ENCODE measurements around the gene SST. TPM values are rescaled to one million over a fixed set of nuclear protein-coding genes. Genes with fewer than 3 reads are reported as not detected.
"Not testable (repeated sequence)": the region's sequence is repeated elsewhere in the genome, so short reads cannot be mapped to it uniquely, and the experiment has no call there.

Gene SST
- total RNA-seq, 3 donors from 2014 or later = not detected

DNA sequence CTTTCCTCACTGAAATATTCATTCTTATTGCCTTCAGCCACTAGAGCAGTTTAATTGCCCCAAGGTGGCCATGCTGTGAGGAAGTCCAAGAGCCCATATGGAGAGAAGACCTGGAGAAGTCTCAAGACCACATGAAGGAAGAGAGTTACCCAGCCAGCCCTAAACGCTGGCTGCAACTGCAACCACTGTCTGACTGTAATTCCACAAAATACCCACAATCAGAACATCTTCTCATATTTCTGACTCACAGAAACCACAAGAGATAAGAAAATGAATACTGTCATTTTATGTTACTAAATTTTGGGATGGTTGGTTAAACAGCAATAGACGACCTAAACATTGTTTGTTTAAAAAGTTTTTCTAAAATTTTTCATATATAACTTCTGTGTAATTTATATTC is 14.7 kb upstream of the SST start:
- DNase-seq (ENCODE audit: low spot score in 2 of 2) = no peak
- Histone ChIP-seq H3K9me3 (peaks cover 9% of the 10 kb centered on the region in 2 donors), H3K27ac (no peak overlapping the region), H3K27me3 (no peaks in the 10 kb centered on the region), H3K4me3 (no peak overlapping the region), H3K36me3 (no peaks in the 10 kb centered on the region), H3K4me1 (no peaks in the 10 kb centered on the region)
- intact Hi-C loops (cut with DNase I; ENCODE audit: low total_unique reads) = loop anchor here (10.0 kb wide), 1 partner anchor 370 kb away; no protein-coding TSS in a partner anchor
- TF ChIP-seq POLR2A (IDR thresholded peaks at IDR 0.05) (no peak), POLR2AphosphoS5 (IDR thresholded peaks at IDR 0.05) (no peak)
- TF ChIP-seq, protein P1, sequence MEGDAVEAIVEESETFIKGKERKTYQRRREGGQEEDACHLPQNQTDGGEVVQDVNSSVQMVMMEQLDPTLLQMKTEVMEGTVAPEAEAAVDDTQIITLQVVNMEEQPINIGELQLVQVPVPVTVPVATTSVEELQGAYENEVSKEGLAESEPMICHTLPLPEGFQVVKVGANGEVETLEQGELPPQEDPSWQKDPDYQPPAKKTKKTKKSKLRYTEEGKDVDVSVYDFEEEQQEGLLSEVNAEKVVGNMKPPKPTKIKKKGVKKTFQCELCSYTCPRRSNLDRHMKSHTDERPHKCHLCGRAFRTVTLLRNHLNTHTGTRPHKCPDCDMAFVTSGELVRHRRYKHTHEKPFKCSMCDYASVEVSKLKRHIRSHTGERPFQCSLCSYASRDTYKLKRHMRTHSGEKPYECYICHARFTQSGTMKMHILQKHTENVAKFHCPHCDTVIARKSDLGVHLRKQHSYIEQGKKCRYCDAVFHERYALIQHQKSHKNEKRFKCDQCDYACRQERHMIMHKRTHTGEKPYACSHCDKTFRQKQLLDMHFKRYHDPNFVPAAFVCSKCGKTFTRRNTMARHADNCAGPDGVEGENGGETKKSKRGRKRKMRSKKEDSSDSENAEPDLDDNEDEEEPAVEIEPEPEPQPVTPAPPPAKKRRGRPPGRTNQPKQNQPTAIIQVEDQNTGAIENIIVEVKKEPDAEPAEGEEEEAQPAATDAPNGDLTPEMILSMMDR (IDR thresholded peaks at IDR 0.05) = no peak

DNA sequence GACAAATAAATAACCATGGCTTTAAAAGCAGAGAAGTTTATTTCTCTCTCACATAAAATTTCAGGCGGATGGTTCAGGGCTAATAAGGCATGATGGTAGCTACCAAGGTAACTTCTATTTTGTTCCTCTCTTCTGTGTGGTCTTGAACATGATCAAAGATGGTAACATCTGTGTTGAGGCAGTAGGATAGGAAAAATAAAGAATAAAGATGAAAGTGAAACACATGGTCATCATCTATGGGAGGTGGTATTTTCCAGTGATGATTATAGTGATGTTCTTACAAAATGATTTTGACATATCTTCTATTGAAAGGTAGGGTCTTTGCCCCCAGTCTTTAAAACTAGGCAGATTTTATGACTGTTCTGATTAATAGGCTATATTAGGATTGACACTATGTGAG is 14.2 kb upstream of the SST start:
- H3K27ac ChIP-seq = no peak overlapping the region
- no peaks in the 10 kb centered on the region for H3K27me3 ChIP-seq
- intact Hi-C loops (cut with DNase I; ENCODE audit: low total_unique reads) = loop anchor here (10.0 kb wide), 1 partner anchor 370 kb away; no protein-coding TSS in a partner anchor
- H3K4me3 ChIP-seq = no peak overlapping the region
- H3K36me3 ChIP-seq = no peaks in the 10 kb centered on the region
- DNase-seq (ENCODE audit: low spot score in 2 of 2) = no peak
- TF ChIP-seq POLR2A (IDR thresholded peaks at IDR 0.05) (no peak), POLR2AphosphoS5 (IDR thresholded peaks at IDR 0.05) (no peak)
- TF ChIP-seq, protein P1 (IDR thresholded peaks at IDR 0.05) = no peak
- peaks cover 9% of the 10 kb centered on the region in 2 donors for H3K9me3 ChIP-seq
- no peaks in the 10 kb centered on the region for H3K4me1 ChIP-seq

DNA sequence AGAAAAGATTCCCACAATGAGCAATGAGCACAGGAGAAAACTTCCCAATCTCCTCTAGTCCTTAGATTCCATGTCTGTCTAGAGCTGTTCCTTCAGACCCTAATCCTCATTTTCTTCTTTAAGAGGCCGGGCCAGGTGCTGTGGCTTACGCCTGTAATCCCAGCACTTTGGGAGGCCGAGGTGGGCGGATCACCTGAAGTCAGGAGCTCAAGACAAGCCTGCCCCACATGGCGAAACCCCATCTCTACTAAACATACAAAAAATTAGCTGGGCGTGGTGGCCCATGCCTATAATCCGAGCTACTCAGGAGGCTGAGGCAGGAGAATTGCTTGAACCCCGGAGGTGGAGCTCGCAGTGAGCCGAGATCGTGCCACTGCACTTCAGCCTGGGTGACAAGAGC is 11.6 kb upstream of the SST start:
- H3K27ac ChIP-seq; DNase-seq (ENCODE audit: low spot score in 2 of 2); H3K4me1 ChIP-seq; H3K36me3 ChIP-seq; H3K27me3 ChIP-seq; H3K9me3 ChIP-seq; H3K4me3 ChIP-seq: not testable (repeated sequence)
- intact Hi-C loops (cut with DNase I; ENCODE audit: low total_unique reads) = loop anchor here (10.0 kb wide), 1 partner anchor 367 kb away; no protein-coding TSS in a partner anchor

DNA sequence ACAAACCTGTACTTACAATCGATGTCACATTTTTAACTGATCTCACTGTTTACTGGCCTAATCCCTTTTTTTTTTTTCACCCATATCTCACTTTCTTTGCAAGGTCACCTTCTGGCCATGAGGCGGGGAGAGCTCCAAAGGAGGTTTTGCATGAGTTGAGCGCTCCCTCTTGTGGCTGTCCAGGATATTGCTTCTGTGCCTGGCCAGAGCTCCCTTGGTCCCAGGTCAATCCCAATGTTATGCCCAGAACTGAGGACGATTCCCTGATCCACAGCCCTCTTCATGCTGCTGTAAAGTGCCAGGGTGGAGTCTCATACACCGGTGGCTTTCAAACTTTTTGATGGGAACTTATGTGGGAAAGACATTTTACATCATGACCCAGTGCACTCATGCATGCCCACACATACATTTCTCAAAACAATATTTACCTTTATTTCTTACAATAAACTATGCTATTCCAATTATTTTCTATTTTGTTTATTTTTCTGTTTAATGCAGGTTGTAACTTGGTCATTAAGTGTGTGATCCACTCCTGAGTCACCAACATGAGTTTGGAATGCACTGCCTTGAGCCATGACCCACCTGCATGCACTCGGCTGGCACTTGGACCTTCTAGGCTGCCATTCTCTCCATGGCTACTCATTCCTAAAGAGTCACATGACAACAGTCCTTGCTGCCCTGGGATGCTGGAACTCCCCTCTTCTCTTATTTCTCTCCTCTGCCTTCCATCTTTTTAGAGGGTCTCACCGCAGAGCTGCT is 9.6 kb upstream of the SST start:
- no peaks in the 10 kb centered on the region for H3K4me1 ChIP-seq
- intact Hi-C loops (cut with DNase I; ENCODE audit: low total_unique reads) = loop anchor here (2.0 to 10.0 kb wide), 3 partner anchors 71 to 455 kb away; no protein-coding TSS in a partner anchor
- no peaks in the 10 kb centered on the region for H3K36me3 ChIP-seq
- no peaks in the 10 kb centered on the region for H3K9me3 ChIP-seq
- H3K27ac ChIP-seq = no peak overlapping the region
- no peak overlapping the region for H3K4me3 ChIP-seq
- peak; percentile 57 to 74 for DNase-seq (ENCODE audit: low spot score in 2 of 2)
- H3K27me3 ChIP-seq = no peaks in the 10 kb centered on the region
- no peak for TF ChIP-seq POLR2AphosphoS5 (IDR thresholded peaks at IDR 0.05)
- TF ChIP-seq, protein P1 (IDR thresholded peaks at IDR 0.05) = peak; percentile 88 to 92 (median 90)

DNA sequence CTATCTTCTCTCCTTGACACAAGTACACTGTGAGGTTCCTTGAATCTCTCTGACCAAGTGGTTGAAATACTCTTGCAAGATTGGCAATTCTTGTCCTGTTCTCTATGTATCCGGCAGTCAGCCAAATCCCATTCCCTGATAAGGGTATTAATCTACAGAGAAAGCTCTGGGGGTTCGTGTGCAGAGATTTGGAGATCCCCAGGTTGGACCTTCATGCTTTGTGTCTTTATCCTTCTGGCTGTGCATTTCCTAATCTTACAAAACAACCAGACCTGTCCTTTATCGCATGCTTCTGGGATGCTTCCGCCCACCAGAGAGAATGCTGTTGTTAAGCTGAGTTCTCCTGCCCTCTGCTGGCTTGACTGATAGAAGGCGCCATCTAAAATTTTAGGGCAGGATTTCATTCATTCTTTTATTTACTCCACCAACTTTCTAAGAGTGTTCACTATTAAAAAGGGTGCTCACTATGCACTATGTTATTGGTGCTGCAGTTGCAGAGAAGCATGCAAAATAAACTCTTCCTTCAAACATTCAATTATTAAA is 8.6 kb upstream of the SST start:
- Histone ChIP-seq H3K4me1 (no peaks in the 10 kb centered on the region), H3K9me3 (no peaks in the 10 kb centered on the region), H3K27ac (no peak overlapping the region), H3K27me3 (no peaks in the 10 kb centered on the region), H3K4me3 (no peak overlapping the region), H3K36me3 (no peaks in the 10 kb centered on the region)
- intact Hi-C loops (cut with DNase I; ENCODE audit: low total_unique reads) = loop anchor here (2.0 to 10.0 kb wide), 2 partner anchors 70 to 454 kb away; no protein-coding TSS in a partner anchor
- no peak for DNase-seq (ENCODE audit: low spot score in 2 of 2)
- TF ChIP-seq, protein P1 (IDR thresholded peaks at IDR 0.05) = peak; percentile 36 to 50 (median 50)
- TF ChIP-seq POLR2AphosphoS5 (IDR thresholded peaks at IDR 0.05) (no peak), POLR2A (IDR thresholded peaks at IDR 0.05) (no peak)
